HepG2 (cell line): ENCODE results near the gene NEFH. TPM values are rescaled to one million over a fixed set of nuclear protein-coding genes. Genes with fewer than 3 reads are reported as not detected.

ENCODE experiments used
- ATAC-seq: fragments of 200-7000 bp; cut with Tn5 transposase; 3 replicates; pipeline ENCODE4 v1.9.1; 2020; ENCODE audit warnings: mild to moderate bottlenecking, moderate library complexity
- BruUV-seq: library from RNA; stranded (reverse); fragments of 400-500 nt; replicated peaks from 2 replicates; lab custom pipeline; 2021; lab: Mats Ljungman, UMichigan
- CTCF ChIA-PET: fragments of 300-600 bp; formaldehyde crosslinking; extraction: SDS; loops from one replicate; lab custom pipeline; 2021; ENCODE audit warnings: low total read pairs, inconsistent platforms, low intra/inter-chr PET ratio; lab: Yijun Ruan, JAX
- POLR2A ChIA-PET: fragments of 350-600 bp; sonication (Branson Sonifier 250); formaldehyde crosslinking; loops from one replicate; lab custom pipeline; 2020; ENCODE audit warnings: antibody characterized with exemption, inconsistent platforms; lab: Yijun Ruan, JAX
- DNase-seq: peaks from one replicate; pipeline ENCODE4 v3.0.0-alpha.2; 2015; ENCODE audit warnings: low spot score
- FAIRE-seq: peaks from 3 replicates; lab custom pipeline; 2011; peaks lifted over from hg19 to GRCh38; lab: Jason Lieb, UNC
- H2AFZ ChIP-seq: one replicate; pipeline ENCODE4 v1.6.1; 2011; ENCODE audit warnings: low read length, inconsistent platforms
- H3K27ac ChIP-seq: fragments of 300-600 bp; 3 replicates; pipeline ENCODE4 v1.8.0; 2011; ENCODE audit warnings: mixed run types, mild to moderate bottlenecking, mixed read lengths, low read length, inconsistent platforms; ENCODE audit not compliant: insufficient read depth; ENCODE audit errors: extremely low read length
- H3K27me3 ChIP-seq, 2 experiments: fragments of 200-600 bp in 1 of 2; 2 replicates in 1 of 2; 3 replicates in 1 of 2; pipeline versions ENCODE4 v1.6.0 to v1.8.0; 2011; ENCODE audit warnings: low read length in 2 of 2, mild to moderate bottlenecking in 2 of 2, moderate library complexity in 2 of 2, inconsistent platforms in 1 of 2; ENCODE audit not compliant: insufficient read depth in 2 of 2, control insufficient read depth in 1 of 2
- H3K36me3 ChIP-seq, 2 experiments: fragments of 200-600 bp in 1 of 2; replicated peaks in 1 of 2; 2 replicates in 1 of 2; 3 replicates in 1 of 2; pipeline versions ENCODE4 v1.5.1 to v1.8.0; 2011; ENCODE audit warnings: low read length in 2 of 2, inconsistent platforms in 1 of 2; ENCODE audit not compliant: insufficient read depth in 2 of 2, control insufficient read depth in 1 of 2
- H3K4me1 ChIP-seq: 2 replicates; pipeline ENCODE4 v1.5.1; 2012; ENCODE audit warnings: low read length, inconsistent platforms; ENCODE audit not compliant: insufficient read depth
- H3K4me2 ChIP-seq: 2 replicates; pipeline ENCODE4 v1.6.0; 2011; ENCODE audit warnings: low read depth, low read length, inconsistent platforms
- H3K4me3 ChIP-seq, 3 experiments: fragments of 200-600 bp in 1 of 3; sonication (generic), shearing (Covaris generic) in 1 of 3; replicated peaks in 1 of 3; 2 replicates each; pipeline ENCODE4 v1.5.1; 2011 to 2016; ENCODE audit warnings: low read length in 3 of 3, inconsistent platforms in 2 of 3, low read depth in 2 of 3, mild to moderate bottlenecking in 2 of 3, control low read depth in 1 of 3, mixed read lengths in 1 of 3; ENCODE audit not compliant: insufficient read depth in 1 of 3
- H3K79me2 ChIP-seq: one replicate; pipeline ENCODE4 v1.6.1; 2011; ENCODE audit warnings: low read length, inconsistent platforms; ENCODE audit not compliant: insufficient read depth
- H3K9ac ChIP-seq: 2 replicates; pipeline ENCODE4 v1.6.0; 2011; ENCODE audit warnings: mild to moderate bottlenecking, low read depth, low read length, inconsistent platforms; ENCODE audit not compliant: insufficient read depth
- H3K9me3 ChIP-seq: 2 replicates; pipeline ENCODE4 v1.5.1; 2012; ENCODE audit warnings: mild to moderate bottlenecking, low read length
- H4K20me1 ChIP-seq: 2 replicates; pipeline ENCODE4 v1.6.0; 2011; ENCODE audit warnings: inconsistent platforms, mild to moderate bottlenecking, low read length, moderate library complexity; ENCODE audit not compliant: insufficient read depth
- FOXC1 ChIP-seq: sonication (generic); formaldehyde crosslinking; IDR thresholded peaks from 2 replicates; pipeline ENCODE4 v1.8.0; 2022; ENCODE audit warnings: mild to moderate bottlenecking, missing genetic modification reagents, borderline replicate concordance
- JUNB ChIP-seq: sonication (generic); formaldehyde crosslinking; IDR thresholded peaks from 2 replicates; pipeline ENCODE4 v1.8.0; 2022; ENCODE audit warnings: missing genetic modification reagents, mild to moderate bottlenecking, borderline replicate concordance
- NFIC ChIP-seq: IDR thresholded peaks from 2 replicates; pipeline ENCODE4 v1.6.1; 2012; ENCODE audit warnings: mild to moderate bottlenecking, low read length, inconsistent platforms
- SNAPC2 ChIP-seq: sonication (generic); formaldehyde crosslinking; IDR thresholded peaks from 2 replicates; pipeline ENCODE4 v1.8.1; 2022; ENCODE audit warnings: mild to moderate bottlenecking, missing genetic modification reagents
- TEAD2 ChIP-seq: sonication (generic); formaldehyde crosslinking; IDR thresholded peaks from 2 replicates; pipeline ENCODE4 v1.9.0; 2021; ENCODE audit warnings: missing genetic modification reagents
- ZBTB37 ChIP-seq: sonication (generic); formaldehyde crosslinking; IDR thresholded peaks from 2 replicates; pipeline ENCODE4 v1.4.0; 2020; ENCODE audit warnings: mild to moderate bottlenecking, missing genetic modification reagents
- ZKSCAN8 ChIP-seq: IDR thresholded peaks from 2 replicates; pipeline ENCODE4 v1.6.1; 2016; ENCODE audit warnings: borderline replicate concordance, missing genetic modification reagents, missing compliant biosample characterization
- WGBS: methylation state at CpG from one replicate; pipeline ENCODE4 v1.1.6; 2017; ENCODE audit warnings: low lambda C conversion rate; 5-methylcytosine and 5-hydroxymethylcytosine counted together
- in situ Hi-C: cut with HindIII; loops from 2 replicates; pipeline ENCODE4 v1.10.0; 2017; ENCODE audit warnings: low pct_unique_long_range_greater_than_20kb; ENCODE audit not compliant: extremely low pct_ligation_motif_present
- intact Hi-C: fragments of 100-400 bp; cut with micrococcal nuclease; formaldehyde crosslinking; loops from one replicate; pipeline ENCODE4 v1.10.0; 2022; ENCODE audit not compliant: unreplicated experiment
- polyA plus RNA-seq, 8 experiments: library from polyadenylated mRNA; depleted of rRNA in 3 of 8; stranded (reverse) in 7 of 8; unstranded in 1 of 8; fragments of >200 nt; fragmentation: Illumina TruSeq in 4 of 8; extraction: Trizol in 4 of 8; gene quantifications; 2 replicates each; pipeline versions ENCODE4 v1.2.1 to v1.2.3, GENCODE V29; 2011 to 2016; ENCODE audit warnings: low read depth in 4 of 8, missing spikeins in 1 of 8, mixed read lengths in 1 of 8; ENCODE audit not compliant: insufficient read depth in 1 of 8
- total RNA-seq, 5 experiments: library from RNA; depleted of rRNA; stranded (reverse); fragments of >200 nt; fragmentation: Illumina TruSeq; extraction: Trizol; gene quantifications; 2 replicates each; pipeline ENCODE4 v1.2.3, GENCODE V29; 2016; ENCODE audit warnings: low read depth in 1 of 5

The NEFH gene
- total and polyA plus RNA-seq, 2 of the 13 experiments (the other 11 are each of a cell fraction or from before 2014, with no cell fraction given): not detected

- intact Hi-C loops: no loop called here
- WGBS: 95% methylated on average over 4 of the region's 5 CpGs
- H3K9ac ChIP-seq: no peak overlapping the region
- ChIA-PET CTCF (no interaction called here), POLR2A (no interaction called here)
- no peaks in the 10 kb centered on the region for H3K27me3 ChIP-seq
- BruUV-seq: no TSS peak
- no peak overlapping the region for H3K4me2 ChIP-seq
- no peaks in the 10 kb centered on the region for H3K4me1 ChIP-seq
- H2AFZ ChIP-seq: no peak overlapping the region
- TF ChIP-seq ZBTB37 (no peak), FOXC1 (no peak), JUNB (CRISPR knock-in tag) (no peak), NFIC (no peak), ZKSCAN8 (CRISPR knock-in tag) (no peak)
- TF ChIP-seq, all 625 proteins: peak for 0
- ATAC-seq (no peak), DNase-seq (no peak), FAIRE-seq (no peak)
- in situ Hi-C loops: loop anchor here (10.0 kb wide), 1 partner anchor 124 kb away; no protein-coding TSS in a partner anchor
- H3K9me3 ChIP-seq: no peaks in the 10 kb centered on the region
- no peaks in the 10 kb centered on the region for H3K79me2 ChIP-seq
- H3K4me3 ChIP-seq: no peak overlapping the region
- peaks cover 34 to 66% of the 10 kb centered on the region in 2 experiments for H3K36me3 ChIP-seq
- H3K27ac ChIP-seq: no peak overlapping the region
- no peaks in the 10 kb centered on the region for H4K20me1 ChIP-seq
Measured at GRCh38 chr22:29518427-29518826, 38.4 kb downstream of the NEFH start.

GRCh38 chr22:29519996-29520395 is 40.0 kb downstream of the NEFH start:
- no peak for FAIRE-seq
- no TSS peak for BruUV-seq
- WGBS: 100% methylated on average over 1 of the region's 1 CpG
- no peaks in the 10 kb centered on the region for H3K4me1 ChIP-seq
- H3K27me3 ChIP-seq: no peaks in the 10 kb centered on the region
- TF ChIP-seq SNAPC2 (CRISPR knock-in tag) (no peak), TEAD2 (CRISPR knock-in tag) (no peak)
- no peak overlapping the region for H3K4me2 ChIP-seq
- in situ Hi-C loops (loop anchor here (10.0 kb wide), 1 partner anchor 125 kb away; no protein-coding TSS in a partner anchor), intact Hi-C loops (no loop called here)
- ATAC-seq: no peak
- H3K36me3 ChIP-seq: peaks cover 34 to 78% of the 10 kb centered on the region in 2 experiments
- ChIA-PET CTCF (no interaction called here), POLR2A (no interaction called here)
- no peak for DNase-seq
- H4K20me1 ChIP-seq: no peaks in the 10 kb centered on the region
- no peak overlapping the region for H3K27ac ChIP-seq
- no peaks in the 10 kb centered on the region for H3K79me2 ChIP-seq
- H3K4me3 ChIP-seq: no peak overlapping the region
- H2AFZ ChIP-seq: no peak overlapping the region
- H3K9ac ChIP-seq: no peak overlapping the region
- H3K9me3 ChIP-seq: no peaks in the 10 kb centered on the region
